ENCODE results near the gene PPP2R2B. TPM values are rescaled to one million over a fixed set of nuclear protein-coding genes. Genes with fewer than 3 reads are reported as not detected.

Gene PPP2R2B
- total RNA-seq, 4 donors from 2014 or later, result 1.2 to 4.0 (median 2.1) TPM

- 64% methylated on average over 2 of the region's 2 CpGs for WGBS
- TF ChIP-seq, protein P1, sequence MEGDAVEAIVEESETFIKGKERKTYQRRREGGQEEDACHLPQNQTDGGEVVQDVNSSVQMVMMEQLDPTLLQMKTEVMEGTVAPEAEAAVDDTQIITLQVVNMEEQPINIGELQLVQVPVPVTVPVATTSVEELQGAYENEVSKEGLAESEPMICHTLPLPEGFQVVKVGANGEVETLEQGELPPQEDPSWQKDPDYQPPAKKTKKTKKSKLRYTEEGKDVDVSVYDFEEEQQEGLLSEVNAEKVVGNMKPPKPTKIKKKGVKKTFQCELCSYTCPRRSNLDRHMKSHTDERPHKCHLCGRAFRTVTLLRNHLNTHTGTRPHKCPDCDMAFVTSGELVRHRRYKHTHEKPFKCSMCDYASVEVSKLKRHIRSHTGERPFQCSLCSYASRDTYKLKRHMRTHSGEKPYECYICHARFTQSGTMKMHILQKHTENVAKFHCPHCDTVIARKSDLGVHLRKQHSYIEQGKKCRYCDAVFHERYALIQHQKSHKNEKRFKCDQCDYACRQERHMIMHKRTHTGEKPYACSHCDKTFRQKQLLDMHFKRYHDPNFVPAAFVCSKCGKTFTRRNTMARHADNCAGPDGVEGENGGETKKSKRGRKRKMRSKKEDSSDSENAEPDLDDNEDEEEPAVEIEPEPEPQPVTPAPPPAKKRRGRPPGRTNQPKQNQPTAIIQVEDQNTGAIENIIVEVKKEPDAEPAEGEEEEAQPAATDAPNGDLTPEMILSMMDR (IDR thresholded peaks at IDR 0.05), result no peak
- TF ChIP-seq POLR2AphosphoS5 (IDR thresholded peaks at IDR 0.05), result no peak
- TF ChIP-seq EP300 (IDR thresholded peaks at IDR 0.05), result no peak
- no peak for TF ChIP-seq POLR2A (IDR thresholded peaks at IDR 0.05; ENCODE audit: low read depth)
- intact Hi-C loops (cut with DNase I), result no loop called here
Measured at GRCh38 chr5:146890066-146890465, 11.5 kb upstream of the PPP2R2B start.

GRCh38 chr5:146889169-146889568 lies 10.6 kb upstream of the PPP2R2B start:
- H3K36me3 ChIP-seq, result no peaks in the 10 kb centered on the region
- WGBS, result 17% methylated on average over 1 of the region's 1 CpG
- TF ChIP-seq POLR2AphosphoS5 (IDR thresholded peaks at IDR 0.05) (no peak), POLR2A (IDR thresholded peaks at IDR 0.05; ENCODE audit: low read depth) (no peak), EP300 (IDR thresholded peaks at IDR 0.05) (no peak)
- TF ChIP-seq, protein P1 (IDR thresholded peaks at IDR 0.05), result no peak
- H3K27ac ChIP-seq (replicated peaks in 1 of 4), result no peak overlapping the region
- peaks cover 0 to 3% (median 0%) of the 10 kb centered on the region in 4 donors for H3K27me3 ChIP-seq
- DNase-seq (ENCODE audit: extremely low spot score), result no peak
- H3K9me3 ChIP-seq, result no peaks in the 10 kb centered on the region
- H3K4me1 ChIP-seq, result no peaks in the 10 kb centered on the region
- no peak overlapping the region for H3K4me3 ChIP-seq
- intact Hi-C loops (cut with DNase I), result no loop called here

More at GRCh38 chr5:146890066-146890465, 11.5 kb upstream of the PPP2R2B start:
- no peaks in the 10 kb centered on the region for H3K9me3 ChIP-seq
- H3K4me1 ChIP-seq, result no peaks in the 10 kb centered on the region
- peaks cover 0 to 3% (median 0%) of the 10 kb centered on the region in 4 donors for H3K27me3 ChIP-seq
- no peak overlapping the region for H3K4me3 ChIP-seq
- H3K36me3 ChIP-seq, result no peaks in the 10 kb centered on the region
- no peak for DNase-seq (ENCODE audit: extremely low spot score)
- no peak overlapping the region for H3K27ac ChIP-seq (replicated peaks in 1 of 4)

DNA sequence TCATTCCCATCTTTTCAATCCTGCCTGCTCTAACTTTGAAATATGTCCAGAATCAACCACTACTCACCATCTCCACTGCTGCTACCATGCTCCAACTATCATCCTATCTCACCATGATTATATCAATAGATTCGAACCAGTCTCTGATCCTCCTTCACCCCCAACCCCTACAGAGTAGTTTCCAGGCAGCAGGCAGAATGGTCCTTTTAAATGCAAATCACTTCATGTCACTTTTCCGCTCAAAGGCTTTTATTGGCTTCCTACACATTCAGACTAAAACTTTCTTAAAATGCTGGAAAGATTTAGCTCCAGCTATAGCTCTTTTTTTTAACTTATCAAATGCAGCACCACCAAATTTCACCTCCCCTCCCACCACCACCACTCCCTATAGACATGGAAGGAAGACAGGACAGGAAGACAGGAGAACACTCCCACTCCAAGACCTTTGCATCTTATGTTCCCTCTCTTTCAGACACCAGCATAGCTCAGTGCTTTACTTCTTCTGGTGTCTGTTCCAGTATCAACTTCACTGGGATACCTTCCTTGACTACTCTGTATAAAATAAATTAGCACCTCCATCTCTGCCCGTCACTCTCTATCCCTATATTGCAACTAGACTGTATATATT lies 9.9 kb upstream of the PPP2R2B start:
- Histone ChIP-seq H3K4me3 (no peak overlapping the region), H3K27me3 (peaks cover 0 to 3% (median 0%) of the 10 kb centered on the region in 4 donors), H3K9me3 (no peaks in the 10 kb centered on the region), H3K27ac (replicated peaks in 1 of 4) (no peak overlapping the region), H3K4me1 (no peaks in the 10 kb centered on the region), H3K36me3 (no peaks in the 10 kb centered on the region)
- intact Hi-C loops (cut with DNase I), result no loop called here
- WGBS, result 48% methylated on average over 3 of the region's 3 CpGs
- DNase-seq (ENCODE audit: extremely low spot score), result no peak
- TF ChIP-seq, protein P1 (IDR thresholded peaks at IDR 0.05), result no peak
- TF ChIP-seq EP300 (IDR thresholded peaks at IDR 0.05) (no peak), POLR2AphosphoS5 (IDR thresholded peaks at IDR 0.05) (no peak), POLR2A (IDR thresholded peaks at IDR 0.05; ENCODE audit: low read depth) (no peak)

GRCh38 chr5:146884066-146884626 lies 5.6 kb upstream of the PPP2R2B start:
- TF ChIP-seq, protein P1 (IDR thresholded peaks at IDR 0.05), result no peak
- TF ChIP-seq POLR2AphosphoS5 (IDR thresholded peaks at IDR 0.05) (no peak), EP300 (IDR thresholded peaks at IDR 0.05) (no peak), POLR2A (IDR thresholded peaks at IDR 0.05; ENCODE audit: low read depth) (no peak)
- Histone ChIP-seq H3K27me3 (peaks cover 0 to 10% (median 0%) of the 10 kb centered on the region in 4 donors), H3K27ac (replicated peaks in 1 of 4) (no peak overlapping the region), H3K4me1 (peaks cover 0 to under 1% (median 0%) of the 10 kb centered on the region in 4 donors), H3K4me3 (no peak overlapping the region), H3K36me3 (no peaks in the 10 kb centered on the region), H3K9me3 (no peaks in the 10 kb centered on the region)
- intact Hi-C loops (cut with DNase I), result no loop called here
- 88% methylated on average over 5 of the region's 5 CpGs for WGBS
- DNase-seq (ENCODE audit: extremely low spot score), result no peak

Measured in esophagus muscularis mucosa (tissue), 4 donors.